Measurements from ENCODE around the gene SLC34A3.
"Not testable (repeated sequence)": the region's sequence is repeated elsewhere in the genome, so short reads cannot be mapped to it uniquely, and the experiment has no call there.

Gene SLC34A3

DNA sequence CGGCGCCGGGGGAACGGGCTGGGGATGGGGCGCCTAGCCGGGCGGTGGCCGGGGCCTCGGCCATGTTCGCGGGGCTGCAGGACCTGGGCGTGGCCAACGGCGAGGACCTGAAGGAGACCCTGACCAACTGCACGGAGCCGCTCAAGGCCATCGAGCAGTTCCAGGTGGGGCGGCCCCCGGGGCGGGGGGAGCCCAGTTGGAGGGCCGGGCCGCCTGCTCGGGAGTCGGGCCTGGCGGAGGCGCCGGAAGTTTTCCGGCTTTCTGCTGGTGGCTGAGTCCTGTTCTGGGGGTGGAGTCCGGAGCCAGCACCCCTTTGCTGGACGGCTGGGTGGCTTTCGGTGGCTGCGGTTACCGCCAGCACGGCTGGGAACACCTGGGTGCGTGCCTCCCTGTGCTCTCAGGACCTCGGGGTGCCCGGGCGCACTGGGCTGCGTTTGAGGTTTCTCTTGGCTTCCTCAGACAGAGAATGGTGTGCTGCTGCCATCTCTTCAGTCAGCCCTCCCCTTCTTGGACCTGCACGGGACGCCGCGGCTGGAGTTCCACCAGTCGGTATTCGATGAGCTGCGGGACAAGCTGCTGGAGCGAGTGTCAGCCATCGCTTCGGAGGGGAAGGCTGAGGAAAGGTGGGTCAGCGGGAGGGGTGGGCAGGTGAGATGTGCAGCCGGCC is 24.9 kb downstream of the SLC34A3 start:
- no peak for DNase-seq (ENCODE audit: low read depth in 2 of 2)

DNA sequence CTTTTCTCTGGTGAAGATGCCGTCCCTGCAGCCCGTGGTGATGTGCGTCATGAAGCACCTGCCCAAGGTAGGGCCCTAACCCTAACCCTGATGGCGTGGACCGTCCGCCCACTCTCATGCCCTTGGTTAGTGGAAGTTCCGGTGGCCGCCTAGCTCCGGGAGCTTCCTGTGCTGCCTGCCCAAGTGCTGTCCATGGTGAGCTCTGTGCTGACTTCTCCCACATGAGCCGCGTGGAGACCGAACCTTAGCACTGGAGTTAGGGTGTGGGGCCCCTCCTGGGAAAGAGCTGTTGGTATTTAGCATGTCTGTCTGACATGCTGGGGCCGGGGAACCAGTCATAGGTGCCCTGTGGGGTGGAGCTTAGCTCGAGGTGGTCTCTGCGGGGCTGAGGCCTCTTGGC is 25.7 kb downstream of the SLC34A3 start:
- DNase-seq (ENCODE audit: low read depth in 2 of 2) = no peak

DNA sequence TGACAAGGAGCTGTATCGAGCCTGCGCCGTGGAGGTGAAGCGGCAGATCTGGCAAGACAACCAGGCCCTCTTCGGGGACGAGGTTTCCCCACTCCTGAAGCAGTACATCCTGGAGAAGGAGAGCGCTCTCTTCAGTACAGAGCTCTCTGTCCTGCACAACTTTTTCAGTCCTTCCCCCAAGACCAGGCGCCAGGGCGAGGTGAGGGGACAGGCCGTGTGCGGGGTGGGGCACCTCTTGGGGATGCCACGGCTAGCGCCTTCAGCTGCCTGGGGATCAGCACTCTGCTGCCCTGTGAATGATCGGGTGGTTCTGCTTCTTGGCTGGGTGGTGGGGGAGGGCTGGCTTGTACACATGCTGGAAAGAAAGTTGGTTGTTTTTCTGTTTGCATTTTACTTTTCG is 26.2 kb downstream of the SLC34A3 start:
- DNase-seq (ENCODE audit: low read depth in 2 of 2) = no peak

DNA sequence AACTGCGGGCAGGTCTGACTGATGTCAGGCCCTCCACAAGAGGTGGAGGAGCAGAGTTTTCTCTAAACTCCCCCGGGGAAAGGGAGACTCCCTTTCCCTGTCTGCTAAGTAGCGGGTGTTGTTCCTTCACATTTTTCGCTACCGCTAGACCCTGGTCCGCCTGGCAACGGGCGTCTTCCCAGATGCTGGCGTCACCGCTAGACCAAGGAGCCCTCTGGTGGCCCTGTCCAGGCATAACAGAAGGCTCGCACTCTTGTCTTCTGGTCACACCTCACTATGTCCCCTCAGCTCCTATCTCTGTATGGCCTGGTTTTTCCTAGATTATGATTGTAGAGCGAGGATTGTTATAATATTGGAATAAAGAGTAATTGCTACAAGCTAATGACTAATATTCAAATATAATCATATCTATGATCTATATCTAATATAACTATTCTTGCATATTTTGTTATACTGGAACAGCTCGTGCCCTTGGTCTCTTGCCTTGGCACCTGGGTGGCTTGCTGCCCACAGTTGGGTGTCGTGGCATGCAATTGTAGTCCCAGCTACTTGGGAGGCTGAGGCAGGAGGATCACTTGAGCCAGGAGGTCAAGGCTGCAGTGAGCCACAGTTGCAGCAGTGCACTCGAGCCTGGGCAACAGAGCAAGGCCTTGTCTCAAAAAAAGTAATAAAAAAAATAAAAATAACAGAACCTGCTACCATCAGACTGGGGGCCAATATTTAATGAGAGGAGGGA is 31.6 kb downstream of the SLC34A3 start:
- DNase-seq (ENCODE audit: low read depth in 2 of 2) = not testable (repeated sequence)

DNA sequence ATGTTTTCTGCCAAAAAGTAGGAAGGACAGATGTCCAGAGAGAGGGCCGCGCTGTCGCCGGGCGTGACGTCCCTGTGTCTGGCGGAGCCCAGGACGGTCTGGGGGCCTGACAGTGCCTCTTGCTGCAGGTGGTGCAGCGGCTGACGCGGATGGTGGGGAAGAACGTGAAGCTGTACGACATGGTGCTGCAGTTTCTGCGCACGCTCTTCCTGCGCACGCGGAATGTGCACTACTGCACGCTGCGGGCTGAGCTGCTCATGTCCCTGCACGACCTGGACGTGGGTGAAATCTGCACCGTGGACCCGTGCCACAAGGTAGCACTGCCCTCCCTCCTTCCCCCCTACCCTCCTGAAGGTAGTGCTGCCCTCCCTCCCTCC is 32.2 kb downstream of the SLC34A3 start:
- no peak for DNase-seq (ENCODE audit: low read depth in 2 of 2)

DNA sequence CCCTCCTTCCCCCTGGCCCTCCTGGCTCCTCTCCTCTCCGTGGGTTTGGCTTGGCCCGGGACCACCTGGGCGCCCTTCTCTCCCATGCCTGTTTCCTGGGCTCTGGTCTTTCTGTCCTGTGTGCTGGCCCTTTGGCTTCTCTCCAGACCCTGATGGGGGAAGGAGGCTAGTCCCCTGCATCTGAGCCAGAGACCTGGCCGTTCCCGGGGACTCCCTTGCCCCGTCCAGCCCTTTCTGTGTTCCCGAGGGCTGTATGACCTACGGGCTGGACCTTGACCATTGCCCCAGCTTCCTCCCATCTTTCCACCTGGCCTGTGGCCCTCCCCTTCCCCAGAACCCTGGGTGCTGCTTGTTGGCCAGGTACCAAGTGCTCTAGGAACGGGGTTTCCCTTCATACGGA is 32.8 kb downstream of the SLC34A3 start:
- DNase-seq (ENCODE audit: low read depth in 2 of 2) = no peak

DNA sequence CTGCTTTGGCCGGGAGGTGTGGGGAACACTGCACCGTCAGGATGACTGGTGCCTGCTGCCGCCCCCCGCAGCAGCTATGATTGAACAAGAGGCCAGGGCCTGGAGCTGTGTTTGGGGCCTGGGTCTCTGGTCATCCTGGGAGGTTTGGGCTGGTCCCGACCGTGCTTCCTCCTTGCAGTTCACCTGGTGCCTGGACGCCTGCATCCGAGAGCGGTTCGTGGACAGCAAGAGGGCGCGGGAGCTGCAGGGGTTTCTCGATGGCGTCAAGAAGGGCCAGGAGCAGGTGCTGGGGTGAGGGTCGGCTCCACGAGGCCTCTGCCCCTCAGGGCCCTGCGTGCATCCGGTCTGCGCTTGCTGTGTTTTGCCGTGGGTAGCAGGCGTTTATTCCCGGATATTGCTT is 33.4 kb downstream of the SLC34A3 start:
- no peak for DNase-seq (ENCODE audit: low read depth in 2 of 2)

DNA sequence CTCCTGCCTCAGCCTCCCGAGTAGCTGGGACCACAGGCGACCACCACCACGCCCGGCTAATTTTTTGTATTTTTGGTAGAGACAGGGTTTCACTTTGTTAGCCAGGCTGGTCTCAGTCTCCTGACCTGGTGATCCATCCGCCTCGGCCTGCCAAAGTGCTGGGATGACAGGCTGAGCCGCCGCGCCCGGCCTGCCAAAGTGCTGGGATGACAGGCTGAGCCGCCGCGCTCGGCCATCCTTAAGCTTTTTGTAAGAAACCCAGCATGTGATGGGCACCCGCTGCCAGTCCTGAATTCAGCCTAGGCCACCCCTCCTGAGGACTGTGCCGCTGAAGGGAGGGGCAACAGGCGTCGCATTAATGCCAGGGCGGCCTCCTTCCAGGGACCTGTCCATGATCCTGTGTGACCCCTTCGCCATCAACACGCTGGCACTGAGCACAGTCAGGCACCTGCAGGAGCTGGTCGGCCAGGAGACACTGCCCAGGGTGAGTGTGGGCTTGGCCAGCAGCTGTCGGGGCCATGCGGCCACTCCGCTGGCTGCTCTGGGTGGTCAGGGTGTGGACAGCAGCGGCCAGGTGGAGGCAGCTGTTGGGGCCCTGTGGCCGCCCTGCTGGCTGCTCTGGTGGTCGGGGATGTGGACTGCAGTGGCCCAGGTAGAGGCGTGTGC is 34.9 kb downstream of the SLC34A3 start:
- DNase-seq (ENCODE audit: low read depth in 2 of 2) = no peak

DNA sequence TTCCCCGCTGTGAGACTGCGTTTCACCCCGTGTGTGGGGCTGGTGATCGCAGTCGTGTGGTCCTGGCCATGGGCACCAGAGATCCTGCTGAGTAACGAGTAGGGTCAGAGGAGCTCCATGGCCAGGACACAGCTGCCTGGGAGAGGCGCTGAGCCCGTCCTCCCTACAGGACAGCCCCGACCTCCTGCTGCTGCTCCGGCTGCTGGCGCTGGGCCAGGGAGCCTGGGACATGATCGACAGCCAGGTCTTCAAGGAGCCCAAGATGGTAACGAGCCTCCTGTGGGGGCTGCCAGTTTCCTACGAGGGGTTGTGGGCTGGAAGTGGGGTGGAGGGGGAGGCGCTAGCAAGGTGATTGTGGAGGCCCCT is 35.4 kb downstream of the SLC34A3 start:
- no peak for DNase-seq (ENCODE audit: low read depth in 2 of 2)

DNA sequence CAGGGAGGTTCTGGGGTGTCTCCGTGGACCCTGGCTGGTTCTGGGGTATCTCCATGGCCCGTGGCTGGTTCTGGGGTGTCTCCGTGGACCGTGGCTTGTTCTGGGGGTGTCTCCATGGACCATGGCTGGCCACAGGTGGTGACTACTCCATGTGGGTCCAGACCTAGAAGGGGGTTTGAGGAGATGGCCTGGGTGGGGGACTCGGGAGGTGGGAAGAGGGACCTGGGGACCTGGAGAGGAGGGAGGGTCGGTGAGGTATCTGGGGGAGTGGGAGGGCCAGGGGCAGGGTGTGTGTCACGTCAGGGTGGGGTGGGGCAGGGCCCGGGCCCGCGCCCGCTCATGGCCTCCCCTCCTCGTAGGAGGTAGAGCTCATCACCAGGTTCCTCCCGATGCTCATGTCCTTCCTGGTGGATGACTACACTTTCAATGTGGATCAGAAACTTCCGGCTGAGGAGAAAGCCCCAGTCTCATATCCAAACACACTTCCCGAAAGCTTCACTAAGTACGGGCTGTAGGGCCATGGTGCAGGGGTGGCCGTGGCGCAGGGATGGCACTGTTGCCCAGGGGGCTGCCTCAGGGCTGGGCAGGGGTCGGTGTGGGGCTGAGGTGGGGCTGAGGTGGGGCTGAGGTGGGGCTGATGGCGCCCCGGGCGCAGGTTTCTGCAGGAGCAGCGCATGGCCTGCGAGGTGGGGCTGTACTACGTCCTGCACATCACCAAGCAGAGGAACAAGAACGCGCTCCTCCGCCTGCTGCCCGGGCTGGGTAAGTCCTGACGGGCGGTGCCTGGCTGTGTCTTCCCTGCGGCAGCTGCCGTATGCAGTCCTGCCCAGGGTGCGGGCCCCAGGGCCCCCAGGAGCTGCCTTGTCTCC is 36.1 kb downstream of the SLC34A3 start:
- DNase-seq (ENCODE audit: low read depth in 2 of 2) = no peak

DNA sequence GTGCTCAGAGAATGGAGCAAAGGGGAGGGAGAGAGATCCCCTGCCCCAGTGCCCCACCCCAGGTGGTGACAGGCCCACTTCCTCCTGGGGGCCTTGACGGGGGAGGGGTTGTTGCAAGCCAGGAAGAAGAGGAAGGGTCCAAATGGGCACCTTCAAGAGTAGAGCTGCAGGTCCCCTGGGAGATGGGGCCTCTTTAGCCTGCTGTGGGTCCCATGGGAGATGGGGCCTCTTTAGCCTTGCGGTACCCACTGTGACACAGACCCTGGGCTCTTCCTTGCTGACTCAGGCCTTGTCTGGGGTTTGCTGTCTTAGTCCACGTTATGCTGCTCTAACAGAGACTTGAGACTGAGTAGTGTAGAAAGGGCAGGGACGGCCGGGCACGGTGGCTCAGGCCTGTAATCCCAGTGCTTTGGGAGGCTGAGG is 37.2 kb downstream of the SLC34A3 start:
- DNase-seq (ENCODE audit: low read depth in 2 of 2) = no peak

DNA sequence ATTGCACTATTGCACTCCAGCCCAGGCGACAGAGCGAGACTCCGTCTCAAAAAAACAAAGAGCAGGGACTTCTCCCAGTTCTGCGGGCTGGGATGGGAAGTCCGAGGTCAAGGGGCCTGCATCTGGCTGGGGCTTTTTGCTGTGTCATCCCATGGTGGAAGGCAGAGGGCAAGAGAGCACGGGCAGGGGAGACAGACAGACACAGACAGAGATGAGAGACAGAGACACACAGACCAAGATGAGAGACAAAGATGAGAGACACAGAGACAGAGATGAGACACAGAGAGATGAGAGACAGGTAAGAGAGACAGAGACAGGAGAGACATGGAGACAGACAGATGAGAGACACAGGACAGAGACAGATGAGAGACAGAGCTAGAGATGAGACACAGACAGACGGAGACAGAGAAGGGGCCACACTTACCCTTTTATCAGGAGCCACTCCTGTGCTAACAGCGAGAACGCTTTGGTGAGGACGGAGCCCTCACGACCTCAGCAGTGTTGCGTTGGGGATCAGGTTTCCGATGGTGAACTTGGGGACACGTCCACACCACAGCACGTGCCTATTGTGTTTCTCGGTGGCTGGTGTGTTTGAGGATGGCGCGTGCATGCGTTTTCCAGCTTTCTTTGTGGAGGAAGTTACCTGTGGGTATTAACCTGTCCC is 38.0 kb downstream of the SLC34A3 start:
- no peak for DNase-seq (ENCODE audit: low read depth in 2 of 2)

DNA sequence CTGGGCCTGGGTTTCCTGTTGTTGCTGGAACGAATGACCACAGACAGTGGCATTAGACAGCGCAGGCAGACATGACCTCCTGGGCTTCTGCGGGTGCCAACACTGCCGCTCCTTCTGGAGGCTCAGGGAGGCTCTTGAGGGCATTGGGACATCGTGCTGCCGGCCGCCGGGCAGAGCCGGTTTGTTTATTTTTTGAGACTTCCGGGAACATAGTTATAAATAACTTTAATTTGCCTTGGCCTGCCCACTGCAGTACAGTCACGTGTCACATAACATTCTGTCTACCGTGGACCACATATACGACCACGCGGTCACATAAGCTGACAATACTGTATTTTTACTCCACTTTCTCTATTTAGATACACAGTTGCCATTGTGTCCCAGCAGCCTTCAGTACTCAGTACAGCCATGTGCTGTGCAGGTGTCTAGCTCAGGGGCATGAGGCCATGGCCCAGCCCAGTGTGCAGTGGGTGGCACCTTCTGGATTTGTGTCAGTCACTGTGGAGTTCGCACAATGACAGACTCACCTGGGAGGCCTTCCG is 38.6 kb downstream of the SLC34A3 start:
- no peak for DNase-seq (ENCODE audit: low read depth in 2 of 2)

DNA sequence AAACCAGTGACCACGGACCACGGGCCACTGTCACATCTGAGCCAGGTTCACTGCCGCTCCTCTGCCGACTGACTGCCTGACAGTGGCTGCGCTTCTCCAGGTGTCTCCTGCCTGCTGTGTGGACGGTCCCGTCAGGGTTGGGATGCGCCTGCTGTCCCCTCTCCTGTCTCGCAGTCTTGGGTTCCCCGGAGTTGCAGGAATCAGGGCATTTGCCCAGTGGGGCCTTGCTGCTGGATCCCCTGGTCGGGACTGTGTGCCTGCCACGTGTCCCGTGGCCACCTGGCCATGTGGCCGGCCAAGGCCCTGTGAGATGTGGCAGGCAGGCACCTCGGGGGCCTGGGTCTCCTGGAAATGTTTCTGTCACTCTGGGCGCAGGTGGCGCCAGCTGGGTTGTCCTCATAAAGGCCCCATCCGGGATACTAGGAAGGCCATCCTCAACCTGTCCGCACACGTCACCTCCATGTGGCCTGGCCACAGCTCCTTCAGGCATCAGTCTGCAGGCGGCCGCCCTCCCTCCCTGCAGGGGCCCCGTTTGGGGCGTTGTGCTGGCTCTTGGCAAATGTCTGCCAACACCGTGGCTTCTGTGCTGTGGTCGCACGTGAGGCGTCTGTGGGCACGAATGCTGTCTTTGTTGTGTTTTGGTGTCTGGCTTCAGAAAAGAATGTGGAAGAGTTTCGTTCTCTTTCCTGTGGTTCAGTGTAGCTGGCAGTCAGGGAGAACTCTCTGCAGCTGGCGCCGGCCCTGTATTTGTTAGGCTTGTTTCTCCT is 40.4 kb downstream of the SLC34A3 start:
- no peak for DNase-seq (ENCODE audit: low read depth in 2 of 2)

DNA sequence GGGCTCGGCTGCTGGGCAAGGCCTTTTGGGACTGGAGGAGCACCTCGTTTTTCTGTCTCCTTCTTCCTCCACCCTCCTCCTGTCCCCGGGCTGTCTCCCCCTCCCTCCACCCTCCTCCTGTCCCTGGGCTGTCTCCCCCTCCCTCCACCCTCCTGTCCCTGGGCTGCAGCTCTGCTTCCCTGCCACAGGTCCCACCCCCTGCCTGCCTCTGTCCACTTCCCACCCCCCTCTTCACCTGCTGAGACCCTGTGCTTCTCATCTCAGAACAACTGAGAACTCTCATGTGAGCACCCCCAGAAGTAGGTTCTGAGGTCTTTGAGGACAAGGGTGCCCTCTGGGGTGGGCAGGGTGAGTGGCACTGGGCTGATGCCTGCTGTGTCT is 41.0 kb downstream of the SLC34A3 start:
- no peak for DNase-seq (ENCODE audit: low read depth in 2 of 2)

DNA sequence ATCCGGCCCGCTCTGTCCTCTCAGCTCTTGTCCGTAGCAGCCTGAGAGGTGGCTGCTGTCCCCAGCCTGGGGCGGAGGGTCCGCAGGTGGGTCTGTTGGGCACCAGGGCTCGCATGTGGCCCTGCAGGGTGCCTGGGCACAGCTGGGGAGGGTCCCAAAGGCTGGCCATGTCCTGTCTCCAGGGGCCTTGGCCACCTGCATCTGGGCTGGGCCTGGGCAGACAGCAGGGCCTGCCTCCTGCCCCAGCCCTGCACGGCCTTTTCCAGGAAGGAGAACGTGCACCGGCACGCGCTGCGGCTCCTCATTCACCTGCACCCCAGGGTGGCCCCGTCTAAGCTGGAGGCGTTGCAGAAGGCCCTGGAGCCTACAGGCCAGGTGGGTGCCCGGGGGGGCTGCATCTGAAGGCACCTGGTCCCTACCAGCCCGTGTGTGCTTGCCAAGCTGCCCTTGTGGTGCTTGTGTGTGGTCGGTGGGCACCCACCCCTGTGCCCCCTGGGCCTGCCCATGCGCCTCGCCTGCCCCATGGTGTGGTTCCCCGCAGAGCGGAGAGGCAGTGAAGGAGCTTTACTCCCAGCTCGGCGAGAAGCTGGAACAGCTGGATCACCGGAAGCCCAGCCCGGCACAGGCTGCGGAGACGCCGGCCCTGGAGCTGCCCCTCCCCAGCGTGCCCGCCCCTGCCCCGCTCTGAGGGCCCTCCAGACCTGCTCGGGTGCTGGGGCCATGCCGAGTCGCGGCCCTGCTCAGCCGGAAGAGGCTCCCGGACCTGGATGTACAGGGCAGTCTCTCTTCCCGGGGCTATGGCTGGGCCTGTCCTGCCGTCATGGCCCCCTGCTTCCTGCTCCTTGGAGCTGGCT is 41.8 kb downstream of the SLC34A3 start:
- no peak for DNase-seq (ENCODE audit: low read depth in 2 of 2)

DNA sequence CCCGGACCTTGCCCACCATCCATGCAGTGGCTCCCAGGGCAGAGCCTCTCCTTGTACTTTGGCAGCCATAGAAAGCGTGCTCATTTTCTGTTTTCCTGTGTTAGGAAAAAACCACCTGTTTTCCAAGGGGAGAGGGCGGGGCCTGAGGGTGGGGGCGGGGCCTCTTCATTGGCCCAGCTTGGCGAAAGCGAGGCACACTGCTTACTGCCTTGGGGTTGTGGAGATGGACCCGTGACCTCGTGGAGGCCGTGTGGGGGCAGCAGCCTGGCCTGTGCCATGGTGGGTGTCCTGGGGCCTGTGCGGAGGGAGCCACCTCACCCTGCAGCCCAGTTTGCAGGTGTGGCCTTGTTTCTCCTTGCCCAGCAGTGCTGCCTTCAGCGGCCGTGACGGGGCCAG is 42.4 kb downstream of the SLC34A3 start:
- DNase-seq (ENCODE audit: low read depth in 2 of 2) = no peak

DNA sequence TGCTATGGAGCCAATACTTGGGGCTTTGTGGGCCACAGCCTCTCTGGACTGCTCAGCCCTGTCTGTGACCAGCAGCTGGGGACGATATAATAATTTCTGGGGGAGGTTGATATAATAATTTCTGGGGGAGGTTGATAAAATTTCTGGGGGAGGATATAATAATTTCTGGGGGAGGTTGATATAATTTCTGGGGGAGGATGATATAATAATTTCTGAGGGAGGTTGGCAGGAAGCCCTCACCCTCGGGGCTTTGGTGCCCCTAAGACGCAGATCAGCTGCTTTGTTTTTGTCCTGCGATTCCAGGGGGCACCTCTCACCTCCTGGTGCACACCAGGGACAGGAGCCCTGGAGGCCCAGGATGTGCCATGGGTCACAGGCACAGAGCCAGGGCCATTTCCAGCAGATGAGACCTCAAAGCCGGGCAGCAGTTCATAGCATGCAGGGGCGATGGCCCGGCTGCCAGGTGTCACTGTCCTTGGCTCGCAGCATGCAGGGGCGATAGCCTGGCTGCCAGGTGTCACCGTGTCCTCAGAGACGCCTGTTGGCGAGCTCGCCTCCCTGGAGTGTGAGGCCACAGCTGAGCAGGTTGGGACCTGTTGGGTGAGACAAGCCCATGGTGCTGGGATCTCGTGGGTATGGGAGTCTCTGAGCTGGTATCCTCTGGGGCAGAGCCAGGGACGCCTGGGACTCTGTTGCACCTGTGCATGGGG is 43.1 kb downstream of the SLC34A3 start:
- DNase-seq (ENCODE audit: low read depth in 2 of 2) = no peak

DNA sequence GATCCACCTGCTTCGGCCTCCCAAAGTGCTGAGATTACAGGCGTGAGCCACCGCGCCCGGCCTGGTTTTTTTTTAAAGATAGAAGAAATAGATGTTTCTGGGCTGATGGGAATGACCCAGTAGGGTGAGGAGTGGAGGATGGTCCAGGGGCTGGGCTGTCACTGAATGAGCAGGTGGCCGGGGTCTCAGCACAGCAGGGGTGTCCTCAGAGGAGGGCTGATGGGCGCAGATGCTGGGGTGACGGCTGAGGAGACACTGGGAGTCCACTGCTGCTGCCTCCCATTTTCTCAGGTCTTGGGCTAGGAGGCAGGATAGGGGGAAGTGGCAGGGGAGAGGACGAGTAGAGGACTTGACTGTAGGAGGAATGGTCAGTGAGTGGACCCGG is 44.5 kb downstream of the SLC34A3 start:
- DNase-seq (ENCODE audit: low read depth in 2 of 2) = no peak

Measured in fibroblast of skin of left biceps (primary cell).